Measurements from ENCODE around the gene ACSS2. TPM values are rescaled to one million over a fixed set of nuclear protein-coding genes. Genes with fewer than 3 reads are reported as not detected.

Gene ACSS2
- total and polyA plus RNA-seq, 4 experiments from 2014 or later, result 11.4 to 24.3 (median 17.0) TPM

DNA sequence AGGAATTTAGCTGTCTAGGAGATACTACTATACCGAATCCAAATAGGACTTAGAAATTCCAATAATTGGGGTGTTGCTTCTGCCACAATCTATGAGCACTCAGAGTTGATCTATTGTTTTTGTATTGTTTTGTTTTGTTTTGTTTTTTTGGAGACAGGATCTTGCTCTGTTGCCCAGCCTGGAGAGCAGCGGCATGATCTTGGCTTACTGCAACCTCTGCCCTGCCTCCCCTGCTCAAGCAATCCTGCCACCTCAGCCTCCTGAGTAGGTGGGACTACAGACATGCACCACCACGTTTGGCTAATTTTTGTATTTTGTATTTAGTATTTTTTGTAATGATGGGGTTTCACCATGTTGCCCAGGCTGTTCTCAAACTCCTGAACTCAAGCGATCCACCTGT is 7.4 kb downstream of the ACSS2 start:
- no peaks in the 10 kb centered on the region for H3K27me3 ChIP-seq (ENCODE audit: insufficient read depth, low read length)
- H3K9me3 ChIP-seq (ENCODE audit: control insufficient read depth in 1 of 2, low read length in 2 of 2), result no peaks in the 10 kb centered on the region
- POLR2A ChIA-PET (ENCODE audit: partially characterized antibody), result no interaction called here
- Mint-ChIP-seq H3K27me3 (no peaks in the 10 kb centered on the region), H3K27ac (peak overlapping the region in 2 of 7 donors; percentile 35 to 75), H3K4me3 (no peak overlapping the region), H3K9me3 (no peaks in the 10 kb centered on the region), H3K36me3 (peaks cover 14 to 17% of the 10 kb centered on the region in 2 donors), H3K4me1 (peaks cover 0 to 7% (median 5%) of the 10 kb centered on the region in 4 donors)
- CTCF ChIA-PET (ENCODE audit: partially characterized antibody), result interaction anchor here (1.3 kb wide), 1 partner anchor 12 kb away, joined by 3 read pairs; no protein-coding TSS in a partner anchor
- DNase-seq, result no peak
- no peak overlapping the region for H3K4me3 ChIP-seq (ENCODE audit: low read length in 2 of 2)
- no peak overlapping the region for H3K27ac ChIP-seq (ENCODE audit: low read depth, low read length)
- H3K4me1 ChIP-seq (ENCODE audit: insufficient read depth, low read length), result no peaks in the 10 kb centered on the region
- H3K36me3 ChIP-seq (ENCODE audit: insufficient read depth, low read length), result no peaks in the 10 kb centered on the region
- intact Hi-C loops (cut with micrococcal nuclease), result no loop called here

- Histone ChIP-seq H3K9me3 (ENCODE audit: control insufficient read depth in 1 of 2, low read length in 2 of 2) (no peaks in the 10 kb centered on the region), H3K36me3 (ENCODE audit: insufficient read depth, low read length) (no peaks in the 10 kb centered on the region), H3K4me1 (ENCODE audit: insufficient read depth, low read length) (no peaks in the 10 kb centered on the region), H3K27ac (ENCODE audit: low read depth, low read length) (no peak overlapping the region), H3K27me3 (ENCODE audit: insufficient read depth, low read length) (no peaks in the 10 kb centered on the region), H3K4me3 (ENCODE audit: low read length in 2 of 2) (no peak overlapping the region)
- Mint-ChIP-seq H3K4me3 (no peak overlapping the region), H3K27ac (no peak overlapping the region), H3K4me1 (peaks cover 0 to 5% (median 2%) of the 10 kb centered on the region in 4 donors), H3K9me3 (no peaks in the 10 kb centered on the region), H3K36me3 (peaks cover 14 to 17% of the 10 kb centered on the region in 2 donors), H3K27me3 (no peaks in the 10 kb centered on the region)
- no peak for DNase-seq
- intact Hi-C loops (cut with micrococcal nuclease), result no loop called here
- ChIA-PET POLR2A (ENCODE audit: partially characterized antibody) (no interaction called here), CTCF (ENCODE audit: partially characterized antibody) (no interaction called here)
Observed at GRCh38 chr20:34884260-34884659, 7.8 kb downstream of the ACSS2 start.

GRCh38 chr20:34886122-34886521 is 9.7 kb downstream of the ACSS2 start:
- Histone ChIP-seq H3K27me3 (ENCODE audit: insufficient read depth, low read length) (no peaks in the 10 kb centered on the region), H3K4me3 (ENCODE audit: low read length in 2 of 2) (no peak overlapping the region), H3K36me3 (ENCODE audit: insufficient read depth, low read length) (no peaks in the 10 kb centered on the region), H3K27ac (ENCODE audit: low read depth, low read length) (no peak overlapping the region), H3K4me1 (ENCODE audit: insufficient read depth, low read length) (peaks cover 5% of the 10 kb centered on the region), H3K9me3 (ENCODE audit: control insufficient read depth in 1 of 2, low read length in 2 of 2) (no peaks in the 10 kb centered on the region)
- intact Hi-C loops (cut with micrococcal nuclease), result no loop called here
- Mint-ChIP-seq H3K9me3 (no peaks in the 10 kb centered on the region), H3K36me3 (peaks cover 14 to 17% of the 10 kb centered on the region in 2 donors), H3K27me3 (no peaks in the 10 kb centered on the region), H3K27ac (no peak overlapping the region), H3K4me1 (peaks cover 9 to 15% (median 12%) of the 10 kb centered on the region in 4 donors), H3K4me3 (no peak overlapping the region)
- ChIA-PET POLR2A (ENCODE audit: partially characterized antibody) (no interaction called here), CTCF (ENCODE audit: partially characterized antibody) (no interaction called here)
- no peak for DNase-seq

- no peak overlapping the region for H3K27ac ChIP-seq (ENCODE audit: low read depth, low read length)
- CTCF ChIA-PET (ENCODE audit: partially characterized antibody), result no interaction called here
- no peak overlapping the region for H3K4me3 ChIP-seq (ENCODE audit: low read length in 2 of 2)
- H3K27me3 ChIP-seq (ENCODE audit: insufficient read depth, low read length), result no peaks in the 10 kb centered on the region
- POLR2A ChIA-PET (ENCODE audit: partially characterized antibody), result no interaction called here
- intact Hi-C loops (cut with micrococcal nuclease), result no loop called here
- H3K9me3 ChIP-seq (ENCODE audit: control insufficient read depth in 1 of 2, low read length in 2 of 2), result no peaks in the 10 kb centered on the region
- peaks cover 12% of the 10 kb centered on the region for H3K4me1 ChIP-seq (ENCODE audit: insufficient read depth, low read length)
- H3K27ac Mint-ChIP-seq, result no peak overlapping the region
- peaks cover 14 to 17% of the 10 kb centered on the region in 2 donors for H3K36me3 Mint-ChIP-seq
- H3K4me3 Mint-ChIP-seq, result no peak overlapping the region
- H3K9me3 Mint-ChIP-seq, result no peaks in the 10 kb centered on the region
- H3K27me3 Mint-ChIP-seq, result no peaks in the 10 kb centered on the region
- H3K36me3 ChIP-seq (ENCODE audit: insufficient read depth, low read length), result no peaks in the 10 kb centered on the region
- no peak for DNase-seq
- H3K4me1 Mint-ChIP-seq, result peaks cover 13 to 24% (median 18%) of the 10 kb centered on the region in 4 donors
Observed at GRCh38 chr20:34887023-34887422, 10.6 kb downstream of the ACSS2 start.

GRCh38 chr20:34888468-34888867 is 12.1 kb downstream of the ACSS2 start:
- Histone ChIP-seq H3K4me1 (ENCODE audit: insufficient read depth, low read length) (peaks cover 12% of the 10 kb centered on the region), H3K9me3 (ENCODE audit: control insufficient read depth in 1 of 2, low read length in 2 of 2) (no peaks in the 10 kb centered on the region), H3K36me3 (ENCODE audit: insufficient read depth, low read length) (no peaks in the 10 kb centered on the region), H3K27ac (ENCODE audit: low read depth, low read length) (no peak overlapping the region), H3K27me3 (ENCODE audit: insufficient read depth, low read length) (no peaks in the 10 kb centered on the region), H3K4me3 (ENCODE audit: low read length in 2 of 2) (no peak overlapping the region)
- CTCF ChIA-PET (ENCODE audit: partially characterized antibody), result interaction anchor here (1.0 kb wide), 1 partner anchor 15 kb away, joined by 3 read pairs; no protein-coding TSS in a partner anchor
- H3K27ac Mint-ChIP-seq, result peak overlapping the region in 1 of 7 donors; percentile 10
- H3K36me3 Mint-ChIP-seq, result peaks cover 6 to 8% of the 10 kb centered on the region in 2 donors
- H3K27me3 Mint-ChIP-seq, result no peaks in the 10 kb centered on the region
- DNase-seq, result no peak
- POLR2A ChIA-PET (ENCODE audit: partially characterized antibody), result no interaction called here
- H3K4me3 Mint-ChIP-seq, result no peak overlapping the region
- H3K4me1 Mint-ChIP-seq, result peaks cover 11 to 35% (median 23%) of the 10 kb centered on the region in 4 donors
- no peaks in the 10 kb centered on the region for H3K9me3 Mint-ChIP-seq
- intact Hi-C loops (cut with micrococcal nuclease), result no loop called here

- Mint-ChIP-seq H3K27ac (peak overlapping the region in 3 of 7 donors; percentile 1 to 46 (median 11)), H3K36me3 (peaks cover 2 to 8% of the 10 kb centered on the region in 2 donors), H3K27me3 (no peaks in the 10 kb centered on the region), H3K9me3 (no peaks in the 10 kb centered on the region), H3K4me3 (peak overlapping the region in 1 of 8 donors; percentile 60), H3K4me1 (peaks cover 11 to 35% (median 23%) of the 10 kb centered on the region in 4 donors)
- no peaks in the 10 kb centered on the region for H3K9me3 ChIP-seq (ENCODE audit: control insufficient read depth in 1 of 2, low read length in 2 of 2)
- POLR2A ChIA-PET (ENCODE audit: partially characterized antibody), result no interaction called here
- H3K4me3 ChIP-seq (ENCODE audit: low read length in 2 of 2), result no peak overlapping the region
- H3K4me1 ChIP-seq (ENCODE audit: insufficient read depth, low read length), result peaks cover 12% of the 10 kb centered on the region
- H3K27me3 ChIP-seq (ENCODE audit: insufficient read depth, low read length), result no peaks in the 10 kb centered on the region
- no peak for DNase-seq
- no peaks in the 10 kb centered on the region for H3K36me3 ChIP-seq (ENCODE audit: insufficient read depth, low read length)
- intact Hi-C loops (cut with micrococcal nuclease), result no loop called here
- CTCF ChIA-PET (ENCODE audit: partially characterized antibody), result interaction anchor here (0.9 to 1.4 kb wide), 2 partner anchors 56 to 64 kb away, joined by 3 read pairs; partner anchors contain the start of genes GSS and MYH7B
- no peak overlapping the region for H3K27ac ChIP-seq (ENCODE audit: low read depth, low read length)
Observed at GRCh38 chr20:34891166-34892062, 15.0 kb downstream of the ACSS2 start.

DNA sequence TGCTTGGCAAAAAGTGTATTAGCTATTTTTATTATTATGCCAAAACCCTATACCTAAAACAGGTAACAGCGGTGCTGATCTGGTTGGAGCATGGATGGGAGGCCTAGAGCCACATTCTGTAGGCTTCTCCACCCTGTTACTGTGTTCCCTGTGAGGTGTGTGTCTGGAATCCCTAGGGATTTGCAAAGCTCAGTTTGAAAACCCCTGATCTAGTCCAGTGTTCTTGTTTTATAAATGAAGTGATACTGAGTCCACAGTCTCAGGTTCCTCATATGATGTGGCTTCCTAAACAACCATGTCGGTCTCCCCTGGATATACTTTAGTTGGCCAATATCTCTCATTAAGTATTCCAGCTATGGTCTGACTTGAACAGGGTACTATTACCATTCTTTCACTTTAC is 16.3 kb downstream of the ACSS2 start:
- Histone ChIP-seq H3K9me3 (ENCODE audit: control insufficient read depth in 1 of 2, low read length in 2 of 2) (no peaks in the 10 kb centered on the region), H3K4me1 (ENCODE audit: insufficient read depth, low read length) (peaks cover 12% of the 10 kb centered on the region), H3K4me3 (ENCODE audit: low read length in 2 of 2) (no peak overlapping the region), H3K27ac (ENCODE audit: low read depth, low read length) (no peak overlapping the region), H3K36me3 (ENCODE audit: insufficient read depth, low read length) (no peaks in the 10 kb centered on the region), H3K27me3 (ENCODE audit: insufficient read depth, low read length) (no peaks in the 10 kb centered on the region)
- CTCF ChIA-PET (ENCODE audit: partially characterized antibody), result no interaction called here
- Mint-ChIP-seq H3K9me3 (no peaks in the 10 kb centered on the region), H3K4me1 (peaks cover 11 to 35% (median 23%) of the 10 kb centered on the region in 4 donors), H3K27me3 (no peaks in the 10 kb centered on the region), H3K4me3 (no peak overlapping the region), H3K27ac (peak overlapping the region in 1 of 7 donors; percentile 1), H3K36me3 (peaks cover 0 to 4% of the 10 kb centered on the region in 2 donors)
- no peak for DNase-seq
- intact Hi-C loops (cut with micrococcal nuclease), result no loop called here
- POLR2A ChIA-PET (ENCODE audit: partially characterized antibody), result no interaction called here

Measured in CD4-positive, alpha-beta memory T cell (primary cell).